Liver (tissue), 9 donors: ENCODE data around the gene DDHD1. TPM values are rescaled to one million over a fixed set of nuclear protein-coding genes. Genes with fewer than 3 reads are reported as not detected.

Source experiments
- DNase-seq: peaks from one replicate; pipeline ENCODE4 v3.0.0-alpha.2; 2017; ENCODE audit warnings: low spot score
- H3K27ac ChIP-seq, 2 donors: one replicate each; pipeline ENCODE4 v1.7.0; 2013; ENCODE audit warnings: inconsistent platforms in 2 of 2, low read length in 2 of 2, control low read depth in 1 of 2, low read depth in 1 of 2, mild to moderate bottlenecking in 1 of 2
- H3K27me3 ChIP-seq, 4 donors: one replicate each; pipeline versions ENCODE4 v1.6.1 to v1.7.0; 2013; ENCODE audit warnings: low read length in 3 of 4, inconsistent platforms in 1 of 4, mild to moderate bottlenecking in 1 of 4, moderate library complexity in 1 of 4; ENCODE audit not compliant: control insufficient read depth in 4 of 4, insufficient read depth in 4 of 4
- H3K36me3 ChIP-seq, 4 donors: one replicate each; pipeline versions ENCODE4 v1.6.1 to v1.7.0; 2013; ENCODE audit warnings: low read length in 3 of 4, mild to moderate bottlenecking in 3 of 4, low read depth in 1 of 4, moderate library complexity in 1 of 4; ENCODE audit not compliant: control insufficient read depth in 4 of 4, insufficient read depth in 3 of 4
- H3K4me1 ChIP-seq, 4 donors: one replicate each; pipeline versions ENCODE4 v1.6.1 to v1.7.0; 2013; ENCODE audit warnings: low read length in 3 of 4, mild to moderate bottlenecking in 3 of 4, moderate library complexity in 1 of 4; ENCODE audit not compliant: control insufficient read depth in 4 of 4, insufficient read depth in 4 of 4
- H3K4me3 ChIP-seq, 3 donors: one replicate each; pipeline versions ENCODE4 v1.6.1 to v1.7.0; 2013; ENCODE audit warnings: low read length in 3 of 3, control low read depth in 1 of 3, low read depth in 1 of 3, mild to moderate bottlenecking in 1 of 3
- H3K9ac ChIP-seq, 2 donors: one replicate each; pipeline ENCODE4 v1.7.0; 2013; ENCODE audit warnings: low read length in 2 of 2, mild to moderate bottlenecking in 2 of 2, moderate library complexity in 2 of 2, control low read depth in 1 of 2, low read depth in 1 of 2
- H3K9me3 ChIP-seq, 4 donors: one replicate each; pipeline versions ENCODE4 v1.6.1 to v1.7.0; 2013; ENCODE audit warnings: low read length in 3 of 4; ENCODE audit not compliant: control insufficient read depth in 4 of 4
- CTCF ChIP-seq: fragments of 150-350 bp; IDR thresholded peaks from 2 replicates; pipeline ENCODE4 v1.5.1; 2017; ENCODE audit warnings: improper control_type of control experiment, low read depth, low read length; ENCODE audit not compliant: missing input control
- EGR1 ChIP-seq, 2 donors: IDR thresholded peaks; 2 replicates each; pipeline ENCODE4 v1.6.1; 2016 to 2018; ENCODE audit warnings: antibody characterized with exemption in 2 of 2, low read depth in 2 of 2
- FOXA1 ChIP-seq: IDR thresholded peaks from 2 replicates; pipeline ENCODE4 v1.6.1; 2016; ENCODE audit warnings: antibody characterized with exemption
- FOXA2 ChIP-seq: IDR thresholded peaks from 2 replicates; pipeline ENCODE4 v1.6.1; 2016; ENCODE audit warnings: antibody characterized with exemption
- GABPA ChIP-seq, 2 donors: IDR thresholded peaks in 1 of 2; conservative IDR thresholded peaks in 1 of 2; 2 replicates each; pipeline ENCODE4 v1.6.1; 2016; ENCODE audit warnings: antibody characterized with exemption in 2 of 2, mild to moderate bottlenecking in 1 of 2, moderate library complexity in 1 of 2
- HNF4A ChIP-seq, 2 donors: conservative IDR thresholded peaks; 2 replicates each; pipeline ENCODE4 v1.6.1; 2016; ENCODE audit warnings: antibody characterized with exemption in 2 of 2, mild to moderate bottlenecking in 2 of 2
- HNF4G ChIP-seq: IDR thresholded peaks from 2 replicates; pipeline ENCODE4 v1.6.1; 2016; ENCODE audit warnings: antibody characterized with exemption
- JUND ChIP-seq, 2 donors: IDR thresholded peaks; 2 replicates each; pipeline ENCODE4 v1.6.1; 2016; ENCODE audit warnings: antibody characterized with exemption in 2 of 2
- NR2F2 ChIP-seq: IDR thresholded peaks from 2 replicates; pipeline ENCODE4 v1.6.1; 2016; ENCODE audit warnings: antibody characterized with exemption
- RAD21 ChIP-seq, 2 donors: IDR thresholded peaks; 2 replicates each; pipeline ENCODE4 v1.6.1; 2016; ENCODE audit warnings: antibody characterized with exemption in 2 of 2, mild to moderate bottlenecking in 2 of 2
- REST ChIP-seq: IDR thresholded peaks from 2 replicates; pipeline ENCODE4 v1.6.1; 2016; ENCODE audit warnings: antibody characterized with exemption, mild to moderate bottlenecking
- RXRA ChIP-seq, 2 donors: IDR thresholded peaks; 2 replicates each; pipeline ENCODE4 v1.6.1; 2017 to 2018; ENCODE audit warnings: antibody characterized with exemption in 2 of 2, mild to moderate bottlenecking in 1 of 2
- SP1 ChIP-seq: IDR thresholded peaks from 2 replicates; pipeline ENCODE4 v1.6.1; 2018; ENCODE audit warnings: antibody characterized with exemption, mild to moderate bottlenecking
- TAF1 ChIP-seq: conservative IDR thresholded peaks from 2 replicates; pipeline ENCODE4 v1.6.1; 2016; ENCODE audit warnings: antibody characterized with exemption, mild to moderate bottlenecking
- YY1 ChIP-seq: IDR thresholded peaks from 2 replicates; pipeline ENCODE4 v1.6.1; 2016; ENCODE audit warnings: antibody characterized with exemption, mild to moderate bottlenecking
- WGBS: extraction: QIAGEN DNeasy Blood & Tissue Kit; methylation state at CpG from one replicate; pipeline ENCODE4 v1.1.7; 2013; 5-methylcytosine and 5-hydroxymethylcytosine counted together
- polyA plus RNA-seq, 2 donors: library from polyadenylated mRNA; stranded (reverse) in 1 of 2; unstranded in 1 of 2; fragments of 200-250 nt in 1 of 2; fragments of >200 nt in 1 of 2; fragmentation: Nextera tagmentation in 1 of 2; extraction: Ambion mirVana in 1 of 2; gene quantifications; one replicate each; pipeline versions ENCODE4 v1.2.1 to v1.2.3, GENCODE V29; 2013 to 2015
- total RNA-seq, 2 donors: library from RNA; depleted of rRNA; stranded (reverse); fragments of >200 nt; gene quantifications; one replicate each; pipeline ENCODE4 v1.2.3, GENCODE V29; 2014
- TF ChIP-seq, protein P1 (sequence below): IDR thresholded peaks from 2 replicates; pipeline ENCODE4 v1.6.1; 2016; ENCODE audit warnings: antibody characterized with exemption
- TF ChIP-seq, protein P2 (sequence below): IDR thresholded peaks from 2 replicates; pipeline ENCODE4 v1.6.1; 2016; ENCODE audit warnings: antibody characterized with exemption
- donor health status: healthy.
- donor health status: healthy.
- donor health status: healthy.
- donor health status: healthy.
- donor health status: healthy.

DDHD1 gene
- total and polyA plus RNA-seq, 4 donors: 1.3 to 14.3 (median 5.2) TPM

GRCh38 chr14:53127832-53128231, 25.3 kb downstream of the DDHD1 start:
- WGBS: 92% methylated on average over 7 of the region's 7 CpGs

DNA sequence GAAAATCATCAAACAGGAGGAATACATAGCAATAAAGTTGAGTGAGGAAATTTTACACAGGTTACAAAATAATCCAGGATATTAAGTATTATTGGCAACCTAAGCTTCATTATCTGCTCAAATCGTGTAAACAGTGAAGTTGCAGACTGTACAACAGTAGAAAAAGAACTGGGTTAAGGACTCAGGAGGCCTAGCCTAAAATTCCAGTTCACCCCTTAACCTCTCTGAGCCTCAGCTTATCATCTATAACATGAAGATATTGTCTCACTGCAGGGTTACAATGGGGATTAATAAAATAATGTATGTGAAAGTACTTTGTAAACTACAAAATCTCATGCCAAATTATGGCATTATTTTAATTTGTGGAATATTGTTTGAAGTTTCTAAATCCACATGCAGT, 26.0 kb downstream of the DDHD1 start:
- Histone ChIP-seq H3K4me3 (no peak overlapping the region), H3K27ac (no peak overlapping the region), H3K9me3 (no peaks in the 10 kb centered on the region), H3K36me3 (no peaks in the 10 kb centered on the region), H3K4me1 (peaks cover 0 to 4% (median 0%) of the 10 kb centered on the region in 4 donors), H3K27me3 (no peaks in the 10 kb centered on the region), H3K9ac (peak overlapping the region in 1 of 2 donors; percentile 34)
- 26% methylated on average over 1 of the region's 1 CpG for WGBS
- DNase-seq: no peak
- TF ChIP-seq SP1 (no peak), RAD21 (IDR thresholded peaks at IDR 0.05) (no peak), HNF4G (no peak), NR2F2 (no peak), YY1 (no peak), FOXA2 (no peak), REST (no peak), FOXA1 (no peak), GABPA (IDR thresholded peaks at IDR 0.05 in 1 of 2, conservative IDR thresholded peaks at IDR 0.05 in 1 of 2) (no peak), TAF1 (no peak), HNF4A (conservative IDR thresholded peaks at IDR 0.05) (no peak), RXRA (IDR thresholded peaks at IDR 0.05) (no peak), CTCF (no peak)
- TF ChIP-seq, protein P1, sequence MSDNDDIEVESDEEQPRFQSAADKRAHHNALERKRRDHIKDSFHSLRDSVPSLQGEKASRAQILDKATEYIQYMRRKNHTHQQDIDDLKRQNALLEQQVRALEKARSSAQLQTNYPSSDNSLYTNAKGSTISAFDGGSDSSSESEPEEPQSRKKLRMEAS: no peak
- TF ChIP-seq, protein P2, sequence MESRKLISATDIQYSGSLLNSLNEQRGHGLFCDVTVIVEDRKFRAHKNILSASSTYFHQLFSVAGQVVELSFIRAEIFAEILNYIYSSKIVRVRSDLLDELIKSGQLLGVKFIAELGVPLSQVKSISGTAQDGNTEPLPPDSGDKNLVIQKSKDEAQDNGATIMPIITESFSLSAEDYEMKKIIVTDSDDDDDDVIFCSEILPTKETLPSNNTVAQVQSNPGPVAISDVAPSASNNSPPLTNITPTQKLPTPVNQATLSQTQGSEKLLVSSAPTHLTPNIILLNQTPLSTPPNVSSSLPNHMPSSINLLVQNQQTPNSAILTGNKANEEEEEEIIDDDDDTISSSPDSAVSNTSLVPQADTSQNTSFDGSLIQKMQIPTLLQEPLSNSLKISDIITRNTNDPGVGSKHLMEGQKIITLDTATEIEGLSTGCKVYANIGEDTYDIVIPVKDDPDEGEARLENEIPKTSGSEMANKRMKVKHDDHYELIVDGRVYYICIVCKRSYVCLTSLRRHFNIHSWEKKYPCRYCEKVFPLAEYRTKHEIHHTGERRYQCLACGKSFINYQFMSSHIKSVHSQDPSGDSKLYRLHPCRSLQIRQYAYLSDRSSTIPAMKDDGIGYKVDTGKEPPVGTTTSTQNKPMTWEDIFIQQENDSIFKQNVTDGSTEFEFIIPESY: no peak

More at GRCh38 chr14:53127832-53128231, 25.3 kb downstream of the DDHD1 start:
- H3K27ac ChIP-seq: no peak overlapping the region
- DNase-seq: no peak
- H3K36me3 ChIP-seq: no peaks in the 10 kb centered on the region
- TF ChIP-seq, protein P2: no peak
- TF ChIP-seq CTCF: no peak
- no peak for TF ChIP-seq JUND (IDR thresholded peaks at IDR 0.05)
- no peak for TF ChIP-seq RAD21 (IDR thresholded peaks at IDR 0.05)
- no peak for TF ChIP-seq FOXA2
- TF ChIP-seq EGR1 (IDR thresholded peaks at IDR 0.05; ENCODE audit: low read depth in 2 of 2): no peak
- no peak for TF ChIP-seq SP1
- no peak overlapping the region for H3K9ac ChIP-seq
- H3K27me3 ChIP-seq: no peaks in the 10 kb centered on the region
- H3K4me1 ChIP-seq: peaks cover 0 to 4% (median 0%) of the 10 kb centered on the region in 4 donors
- no peaks in the 10 kb centered on the region for H3K9me3 ChIP-seq
- H3K4me3 ChIP-seq: no peak overlapping the region
